ENCODE results near the gene AKT1S1.
A peak's percentile ranks its signal among the peaks of the same experiment; 100 is the strongest.

DNA sequence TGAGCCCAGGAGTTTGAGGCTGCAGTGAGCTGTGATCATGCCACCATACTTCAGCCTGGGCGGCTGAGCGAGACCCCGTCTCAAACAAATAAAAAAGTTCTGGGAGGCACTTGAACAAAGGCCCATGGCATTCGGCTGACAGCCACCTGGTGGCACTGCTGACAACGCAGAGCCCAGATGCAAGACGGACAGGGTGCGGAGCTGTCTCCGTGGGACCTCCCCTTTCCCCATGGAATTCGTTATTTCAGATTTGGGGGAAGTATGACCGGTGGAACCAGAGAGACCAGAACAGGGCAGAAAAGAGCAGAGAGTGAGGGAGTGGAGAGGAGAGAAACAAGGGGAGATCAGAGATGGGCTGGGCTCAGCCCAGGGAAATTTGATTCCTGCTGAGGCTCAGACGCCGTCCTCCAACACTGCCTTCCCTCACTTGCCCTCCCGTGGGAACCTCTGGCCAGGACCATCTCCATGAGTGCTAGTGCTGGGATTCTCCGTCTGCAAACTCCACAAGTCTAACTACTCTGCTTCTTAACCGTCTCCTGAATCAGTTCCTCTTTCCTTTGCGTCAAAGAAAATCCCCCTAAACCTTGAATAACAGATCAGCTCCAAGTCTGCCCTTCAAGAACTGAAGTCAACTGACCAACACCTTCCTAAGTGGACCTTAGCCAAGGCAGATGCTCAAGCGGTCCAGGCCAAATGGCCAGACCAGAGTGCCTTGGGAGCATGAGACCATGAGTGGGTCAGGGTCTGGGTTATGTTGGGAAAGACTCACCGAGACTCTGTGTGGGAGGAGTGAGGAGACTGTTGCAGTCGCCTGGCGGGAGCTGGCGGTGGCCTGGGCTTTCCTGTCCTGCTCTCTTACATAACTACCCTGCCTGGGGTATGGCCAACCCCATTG, 39.9 kb upstream of the AKT1S1 start:
- TF ChIP-seq, protein P1, sequence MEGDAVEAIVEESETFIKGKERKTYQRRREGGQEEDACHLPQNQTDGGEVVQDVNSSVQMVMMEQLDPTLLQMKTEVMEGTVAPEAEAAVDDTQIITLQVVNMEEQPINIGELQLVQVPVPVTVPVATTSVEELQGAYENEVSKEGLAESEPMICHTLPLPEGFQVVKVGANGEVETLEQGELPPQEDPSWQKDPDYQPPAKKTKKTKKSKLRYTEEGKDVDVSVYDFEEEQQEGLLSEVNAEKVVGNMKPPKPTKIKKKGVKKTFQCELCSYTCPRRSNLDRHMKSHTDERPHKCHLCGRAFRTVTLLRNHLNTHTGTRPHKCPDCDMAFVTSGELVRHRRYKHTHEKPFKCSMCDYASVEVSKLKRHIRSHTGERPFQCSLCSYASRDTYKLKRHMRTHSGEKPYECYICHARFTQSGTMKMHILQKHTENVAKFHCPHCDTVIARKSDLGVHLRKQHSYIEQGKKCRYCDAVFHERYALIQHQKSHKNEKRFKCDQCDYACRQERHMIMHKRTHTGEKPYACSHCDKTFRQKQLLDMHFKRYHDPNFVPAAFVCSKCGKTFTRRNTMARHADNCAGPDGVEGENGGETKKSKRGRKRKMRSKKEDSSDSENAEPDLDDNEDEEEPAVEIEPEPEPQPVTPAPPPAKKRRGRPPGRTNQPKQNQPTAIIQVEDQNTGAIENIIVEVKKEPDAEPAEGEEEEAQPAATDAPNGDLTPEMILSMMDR (conservative IDR thresholded peaks at IDR 0.05; ENCODE audit: low read depth, low read length) = peak; percentile 52
- TF ChIP-seq EZH2 (IDR thresholded peaks at IDR 0.05; ENCODE audit: borderline replicate concordance, low read depth, low read length, poor library complexity, severe bottlenecking) = no peak
